TTC549 (cell line): ENCODE data around the gene HADHB.
"Not testable (repeated sequence)": the region's sequence is repeated elsewhere in the genome, so short reads cannot be mapped to it uniquely, and the experiment has no call there.

Source experiments
- FAIRE-seq: peaks from 2 replicates; lab custom pipeline; 2012; peaks lifted over from hg19 to GRCh38; lab: Jason Lieb, UNC

Gene HADHB

DNA sequence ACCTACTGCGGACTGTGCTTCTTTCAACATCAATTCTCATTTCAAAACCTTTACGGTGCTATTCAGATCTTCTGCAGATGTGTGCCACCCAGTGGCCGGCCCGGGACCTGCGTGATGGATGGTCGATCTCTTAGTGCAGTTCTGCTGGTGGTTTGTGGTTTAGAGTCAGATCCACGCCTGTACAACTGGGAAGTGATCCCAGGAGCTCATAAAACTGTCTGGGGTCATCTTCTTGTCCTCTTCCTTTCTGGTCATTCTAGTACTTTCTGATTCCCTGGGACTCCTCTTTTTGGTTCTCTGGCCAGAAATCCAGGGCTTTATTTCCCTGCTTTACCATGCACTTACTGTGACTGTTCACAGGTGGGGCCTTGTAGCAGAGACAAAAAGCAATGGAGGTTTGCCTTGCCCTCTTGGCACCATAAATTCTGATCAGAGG, 85.4 kb downstream of the HADHB start:
- peak; percentile 83 for FAIRE-seq

DNA sequence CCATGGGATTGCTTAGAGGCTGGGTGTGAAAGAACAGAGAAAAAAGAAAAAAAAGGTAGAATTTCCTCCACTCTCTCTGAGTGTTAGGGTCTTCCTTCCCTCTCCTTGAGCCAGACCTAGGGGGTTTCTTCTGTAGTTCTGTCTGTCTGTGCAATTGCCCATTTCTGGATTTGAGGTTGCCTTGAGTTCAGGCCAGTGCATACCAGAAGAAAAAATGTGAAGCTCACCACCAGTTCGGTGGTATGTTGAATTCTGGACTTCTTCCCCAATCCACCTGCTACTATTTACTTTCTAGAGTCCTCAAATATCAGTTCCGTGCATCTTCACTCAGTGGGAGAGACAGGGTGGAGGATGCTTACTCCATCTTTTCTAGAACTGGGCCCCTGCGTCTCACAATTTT, 85.9 kb downstream of the HADHB start:
- FAIRE-seq = no peak

DNA sequence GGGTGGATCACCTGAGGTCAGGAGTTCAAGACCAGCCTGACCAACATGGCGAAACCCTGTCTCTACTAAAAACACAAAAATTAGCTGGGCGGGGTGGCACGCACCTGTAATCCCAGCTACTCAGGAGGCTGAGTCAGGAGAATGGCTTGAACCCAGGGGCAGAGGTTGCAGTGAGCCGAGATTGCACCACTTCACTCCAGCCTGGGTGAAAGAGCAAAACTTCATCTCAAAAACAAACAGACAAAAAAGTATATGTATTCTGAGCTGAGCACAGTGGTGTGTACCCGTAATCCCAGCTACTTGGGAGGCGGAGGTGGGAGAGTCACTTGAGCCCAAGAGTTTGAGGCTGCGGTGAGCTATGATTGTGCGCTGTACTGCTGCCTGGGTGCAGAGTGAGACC, 86.6 kb downstream of the HADHB start:
- FAIRE-seq = not testable (repeated sequence)

DNA sequence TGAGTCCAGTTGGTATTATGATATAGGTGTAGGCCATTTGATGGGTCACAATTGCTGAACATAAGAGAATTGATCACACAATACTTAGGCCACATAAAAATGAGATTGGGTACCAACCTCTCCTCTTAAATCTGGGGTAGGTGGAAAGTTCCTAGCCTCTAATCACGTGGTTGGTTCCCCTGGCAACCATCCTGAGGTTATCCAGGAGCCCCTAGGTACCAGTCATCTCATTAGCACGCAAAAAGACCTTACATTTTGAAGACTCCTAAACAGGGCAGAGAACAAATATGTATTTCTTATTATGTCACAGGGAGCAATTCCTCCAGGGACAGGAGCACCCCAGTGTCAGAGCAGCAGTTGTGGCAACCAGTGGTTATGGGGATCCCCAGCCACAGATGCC, 88.6 kb downstream of the HADHB start:
- no peak for FAIRE-seq

DNA sequence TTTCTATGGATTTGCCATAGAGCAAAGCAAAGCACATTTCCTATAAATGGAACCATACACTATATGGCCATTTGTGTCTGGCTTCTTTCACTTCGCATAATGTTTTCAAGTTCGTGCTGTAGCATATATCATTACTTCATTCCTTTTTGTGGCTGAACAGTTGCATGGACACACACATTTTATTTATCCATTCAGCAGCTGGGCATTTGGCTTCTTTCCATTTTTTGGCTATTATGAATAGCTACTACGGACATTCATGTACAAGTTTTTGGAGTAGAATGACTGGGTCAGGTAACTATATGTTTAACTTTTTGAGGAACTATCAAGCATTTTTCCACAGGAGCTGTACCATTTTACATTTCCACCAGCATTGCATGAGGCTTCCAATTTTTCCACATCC, 90.5 kb downstream of the HADHB start:
- FAIRE-seq = no peak

DNA sequence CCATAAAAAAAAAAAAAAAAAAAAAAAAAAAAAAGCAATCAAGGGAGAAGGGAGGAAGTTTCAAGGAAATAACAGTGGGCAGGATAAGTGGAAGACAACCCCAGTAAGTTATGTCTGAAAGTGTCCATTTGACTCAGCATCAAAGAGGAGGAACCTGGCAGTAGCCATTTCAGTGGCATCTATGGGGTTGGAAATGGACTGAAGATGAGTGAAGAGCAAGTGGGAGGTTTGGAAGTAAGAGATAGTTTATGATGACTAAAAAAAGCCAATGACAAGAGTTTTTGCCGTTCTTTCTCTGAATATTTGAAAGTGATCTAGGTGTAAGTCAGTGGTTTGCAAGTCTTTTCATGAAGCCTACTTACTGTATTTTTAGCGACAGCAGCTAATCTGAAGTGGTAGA, 92.0 kb downstream of the HADHB start:
- no peak for FAIRE-seq

DNA sequence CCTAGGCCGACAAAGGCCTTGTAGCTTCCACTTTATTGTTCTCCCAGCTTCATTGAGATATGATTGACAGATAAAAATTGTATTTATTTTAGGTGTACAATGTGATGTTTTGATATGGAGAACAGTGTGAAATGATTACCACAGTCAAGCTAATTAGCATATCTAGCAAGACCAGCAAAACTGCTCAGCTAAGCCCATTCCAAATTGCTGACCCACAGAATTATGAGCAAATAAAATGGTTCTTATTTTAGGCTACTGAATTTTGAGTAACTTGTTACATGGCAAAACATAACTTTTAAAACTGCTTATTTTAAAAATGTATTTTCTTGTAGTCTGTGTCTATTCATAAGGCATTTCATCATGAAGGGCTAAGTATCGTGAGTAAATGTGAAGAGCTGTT, 92.6 kb downstream of the HADHB start:
- no peak for FAIRE-seq
